HG03196 (cell line): ENCODE data around the gene KIF23.

Source experiments
- ATAC-seq: cut with Tn5 transposase; IDR thresholded peaks from one replicate; pipeline ENCODE4 v1.9.1; 2021; ENCODE audit not compliant: unreplicated experiment

The KIF23 gene

DNA sequence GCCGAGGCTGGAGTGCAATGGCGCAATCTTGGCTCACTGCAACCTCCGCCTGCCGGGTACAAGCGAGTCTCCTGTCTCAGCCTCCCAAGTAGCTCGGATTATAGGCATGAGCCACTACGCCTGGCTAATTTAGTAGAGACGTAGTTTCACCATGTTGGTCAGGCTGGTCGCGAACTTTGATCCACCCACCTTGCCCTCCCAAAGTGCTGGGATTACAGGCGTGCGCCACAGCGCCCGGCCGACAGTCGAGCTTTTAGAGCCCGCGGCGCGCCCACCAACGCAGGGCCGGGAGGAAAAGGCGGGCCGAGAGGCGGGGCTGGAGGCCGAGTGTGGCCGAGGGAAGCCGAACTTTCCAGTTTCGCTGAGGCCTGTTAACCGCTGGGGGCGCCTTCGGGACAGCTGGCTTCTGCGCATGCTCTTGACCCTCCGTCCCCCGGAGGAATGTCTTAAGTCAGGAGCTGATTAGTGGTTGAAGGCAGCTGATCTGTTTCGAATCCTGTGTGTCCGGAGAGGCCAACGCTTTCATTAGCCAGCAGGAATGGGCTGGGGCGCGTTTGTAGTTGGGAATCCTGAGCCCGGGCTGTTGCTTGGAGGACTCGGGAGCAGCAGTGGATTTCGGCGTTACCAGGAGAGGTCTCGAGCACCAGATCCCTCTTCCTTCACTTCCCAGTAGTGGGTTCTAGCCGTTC, 48.5 kb downstream of the KIF23 start:
- ATAC-seq, result peak; percentile 81

DNA sequence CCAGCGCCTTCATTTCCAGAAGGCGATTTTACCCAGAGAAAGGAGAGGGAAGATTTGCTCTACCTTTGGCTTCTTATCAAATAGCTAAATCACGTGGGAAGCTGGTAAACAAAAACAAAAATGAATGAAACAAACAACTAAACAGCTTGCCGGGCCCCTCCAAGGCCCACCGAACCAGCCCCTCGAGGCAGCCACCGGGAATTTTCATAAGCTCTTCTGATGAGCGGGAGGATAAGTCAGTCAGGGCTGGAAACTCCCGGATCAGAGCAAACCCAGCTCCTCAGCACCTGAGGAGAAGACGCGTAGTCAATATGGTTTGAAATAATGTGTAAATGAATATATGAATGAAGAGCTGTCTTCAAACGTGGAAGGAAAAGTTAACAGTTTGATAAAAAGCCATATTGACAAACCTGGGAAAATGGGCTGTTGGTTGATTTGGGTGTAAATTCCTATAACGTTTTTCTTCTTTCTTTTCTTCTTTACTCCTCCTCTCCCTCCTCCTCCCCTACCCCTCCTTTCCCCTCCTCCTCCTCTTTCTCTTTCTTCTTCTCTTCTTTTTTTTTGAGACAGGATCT, 49.1 kb downstream of the KIF23 start:
- ATAC-seq, result no peak

DNA sequence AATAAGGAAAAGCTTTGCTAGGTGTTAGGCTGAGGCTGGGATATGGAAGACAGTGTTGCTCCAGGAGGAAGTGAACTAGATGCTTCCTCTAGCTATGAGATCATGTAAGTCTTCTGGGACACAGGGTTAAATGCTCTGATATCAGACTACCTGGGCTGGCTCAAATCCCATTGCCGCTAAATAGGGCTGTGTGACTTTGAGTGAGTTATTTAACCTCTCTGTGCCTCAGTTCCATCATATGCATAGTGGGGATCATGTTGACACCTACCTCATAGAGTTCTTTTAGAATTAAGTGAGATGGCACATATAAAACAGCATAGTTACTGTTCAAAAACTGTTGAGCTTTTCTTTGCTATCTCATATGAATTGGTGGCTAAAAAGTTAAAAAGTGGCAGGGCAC, 51.1 kb downstream of the KIF23 start:
- ATAC-seq, result no peak

DNA sequence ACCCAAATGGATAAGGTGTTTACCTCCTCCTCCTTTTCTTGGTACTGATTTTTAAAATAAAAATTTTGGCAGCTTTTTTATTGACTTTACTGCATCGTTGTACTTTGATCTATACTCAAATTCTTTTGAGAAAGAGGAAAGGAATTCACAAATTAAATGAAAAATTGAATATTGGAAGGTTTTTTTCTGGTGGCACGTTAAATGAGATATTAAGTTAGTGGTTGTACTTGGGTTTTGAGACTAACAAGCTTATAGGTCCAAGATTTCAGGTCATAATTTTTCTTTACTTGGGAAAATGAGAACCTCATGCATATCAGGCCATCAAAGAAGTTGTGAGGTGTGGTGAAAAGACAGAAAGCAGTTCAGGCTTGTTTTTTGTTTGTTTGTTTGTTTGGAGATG, 52.6 kb downstream of the KIF23 start:
- no peak for ATAC-seq

DNA sequence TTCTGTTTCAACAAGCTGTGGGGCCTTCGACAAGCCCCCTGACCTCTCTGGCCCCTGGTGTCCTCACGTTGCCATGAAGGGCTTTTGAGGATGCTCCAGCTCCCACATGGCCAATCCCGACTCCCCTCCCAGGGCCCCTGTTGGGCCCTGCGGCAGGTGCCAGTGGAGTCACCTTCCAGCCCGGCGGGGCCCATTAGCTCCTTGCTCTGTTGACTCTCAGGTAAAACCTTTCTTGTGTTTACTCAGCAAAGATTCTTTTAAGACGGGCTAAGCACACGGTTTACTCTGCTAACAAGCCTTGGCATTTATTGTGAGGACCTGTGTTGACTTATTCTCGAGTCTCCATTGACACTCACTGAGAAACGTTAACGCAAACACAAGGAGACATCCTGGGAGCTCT, 53.5 kb downstream of the KIF23 start:
- ATAC-seq, result no peak

DNA sequence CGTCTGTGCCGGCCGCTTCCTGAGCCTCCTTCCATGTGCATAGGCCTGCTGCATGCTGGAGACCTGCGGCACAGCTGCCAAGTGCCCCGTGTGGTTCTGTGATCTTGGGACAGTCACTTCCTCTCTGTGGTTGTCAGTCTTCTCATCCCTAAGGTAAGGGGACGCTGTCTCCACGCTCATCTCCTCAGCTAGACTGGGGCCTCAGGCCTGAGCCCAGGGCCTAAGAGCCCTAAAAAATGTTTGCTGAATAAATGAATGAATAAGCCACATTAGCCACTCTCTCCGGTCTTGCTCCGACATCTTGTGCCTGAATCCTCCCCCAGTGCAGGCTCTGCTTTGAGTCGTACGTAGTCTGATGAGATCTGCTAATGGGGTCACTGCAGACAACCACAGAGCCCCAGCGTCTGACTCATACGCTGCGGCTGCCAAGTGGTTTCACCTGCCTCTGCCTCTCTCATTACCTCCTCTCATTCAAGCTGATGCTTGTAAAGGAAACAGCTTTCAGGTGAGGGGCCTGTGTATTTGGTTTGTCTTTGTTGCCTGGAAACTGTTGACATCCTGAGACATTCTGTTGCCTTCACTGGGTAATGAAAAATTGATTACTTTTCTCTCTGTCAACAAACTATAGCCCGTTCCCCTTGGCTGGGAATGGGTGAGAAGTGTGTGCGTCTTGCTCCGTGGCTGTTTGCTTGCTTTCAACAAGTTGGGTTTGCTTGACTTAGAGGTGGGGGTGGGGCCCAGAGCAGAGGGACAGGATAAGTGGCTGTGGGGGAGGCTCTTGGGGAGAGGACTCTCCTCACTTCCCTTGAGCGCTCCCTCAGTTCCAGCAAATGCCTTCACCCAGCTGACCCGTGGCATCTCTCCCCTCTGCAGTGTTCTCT, 54.3 kb downstream of the KIF23 start:
- no peak for ATAC-seq

DNA sequence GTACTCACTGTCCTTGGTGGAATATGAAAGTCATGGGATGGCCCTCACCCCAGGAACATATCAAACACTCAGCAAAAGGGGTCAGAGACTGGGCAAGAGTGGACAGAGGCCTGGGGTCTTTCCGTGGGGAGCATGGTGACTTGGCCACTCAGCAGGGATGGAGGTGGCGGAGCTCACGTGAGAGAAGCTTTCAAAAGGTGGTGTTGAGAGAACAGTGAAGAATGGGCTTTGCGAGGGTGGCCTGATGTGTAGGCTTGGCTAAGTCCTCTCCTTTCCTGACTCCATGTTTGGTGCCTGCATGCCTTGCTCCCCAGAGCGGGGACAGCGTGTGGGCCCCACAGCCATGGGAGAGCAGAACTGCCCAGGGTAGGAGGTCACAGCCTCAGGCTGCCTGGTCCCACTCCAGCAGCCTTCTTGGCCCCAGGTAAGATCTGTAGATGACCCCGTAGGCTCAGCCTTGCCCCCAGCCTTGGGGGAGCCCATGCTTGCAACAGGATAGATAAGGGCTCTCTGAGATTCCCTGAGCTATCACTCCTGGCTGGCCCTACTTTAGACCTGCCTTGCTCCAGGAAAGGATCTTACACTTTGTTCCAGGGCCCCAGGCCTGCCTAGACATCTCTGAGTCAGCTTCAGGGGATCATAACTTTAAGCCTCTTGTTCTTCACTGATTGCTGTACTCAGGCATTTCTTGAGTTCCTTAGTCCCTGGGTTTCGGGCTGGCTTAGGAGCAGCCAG, 55.5 kb downstream of the KIF23 start:
- ATAC-seq, result no peak

DNA sequence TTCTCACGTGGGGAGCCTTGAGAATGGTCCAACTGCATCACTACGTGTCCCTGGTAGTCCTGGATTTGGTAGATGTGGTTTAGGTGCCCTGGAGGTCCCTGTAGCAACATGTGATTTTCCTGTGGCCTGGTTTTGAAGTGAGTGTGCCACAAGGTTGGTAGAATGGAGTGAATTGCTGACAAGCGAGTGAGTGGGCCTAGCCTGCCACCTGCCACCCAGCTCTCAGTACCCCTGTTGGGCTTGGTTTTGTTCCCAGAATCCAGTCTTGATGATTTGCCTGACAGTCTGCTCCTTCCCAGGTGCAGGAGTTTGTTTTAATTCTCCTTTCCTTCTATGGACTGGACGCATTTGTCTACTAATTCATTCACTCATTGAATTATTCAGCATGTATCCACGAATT, 57.9 kb downstream of the KIF23 start:
- ATAC-seq, result no peak

DNA sequence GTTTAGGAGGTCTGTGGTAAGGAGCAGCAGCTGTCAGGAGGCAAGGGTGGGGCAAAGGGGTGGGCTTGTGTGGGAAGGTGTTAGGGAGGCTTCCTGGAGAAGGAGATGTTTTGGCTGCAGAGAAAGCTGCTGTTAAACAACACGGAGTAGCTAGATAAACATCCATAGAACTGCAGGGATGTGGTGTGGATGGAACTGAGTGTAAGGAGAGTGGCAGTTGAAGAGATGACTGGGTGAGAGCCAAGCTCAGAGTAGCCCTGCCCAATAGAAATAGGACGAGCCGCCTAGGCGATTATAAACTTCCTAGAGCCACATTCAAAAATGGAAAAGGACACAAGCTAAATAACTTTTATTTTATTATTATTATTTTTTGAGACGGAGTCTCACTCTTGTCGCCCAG, 58.4 kb downstream of the KIF23 start:
- ATAC-seq, result no peak

DNA sequence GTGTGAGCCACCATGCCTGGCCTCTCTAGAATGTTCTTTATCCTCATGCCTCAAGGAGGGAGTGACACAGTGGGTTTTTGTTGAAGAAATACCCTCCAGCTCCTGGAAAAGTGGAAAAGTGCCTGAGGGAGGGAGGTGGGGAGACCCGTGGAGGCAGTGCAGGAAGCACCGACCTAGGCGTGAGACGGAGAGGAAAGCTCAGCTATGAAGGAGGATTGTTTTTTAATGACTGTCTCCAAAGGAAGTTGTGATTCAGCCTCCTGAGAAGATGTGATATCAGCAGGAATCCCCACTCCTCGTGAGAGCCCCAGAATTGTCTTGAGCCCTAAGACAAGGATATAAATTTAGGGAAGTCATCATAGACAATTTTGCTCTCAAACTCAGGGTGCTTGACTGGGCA, 60.1 kb downstream of the KIF23 start:
- no peak for ATAC-seq

DNA sequence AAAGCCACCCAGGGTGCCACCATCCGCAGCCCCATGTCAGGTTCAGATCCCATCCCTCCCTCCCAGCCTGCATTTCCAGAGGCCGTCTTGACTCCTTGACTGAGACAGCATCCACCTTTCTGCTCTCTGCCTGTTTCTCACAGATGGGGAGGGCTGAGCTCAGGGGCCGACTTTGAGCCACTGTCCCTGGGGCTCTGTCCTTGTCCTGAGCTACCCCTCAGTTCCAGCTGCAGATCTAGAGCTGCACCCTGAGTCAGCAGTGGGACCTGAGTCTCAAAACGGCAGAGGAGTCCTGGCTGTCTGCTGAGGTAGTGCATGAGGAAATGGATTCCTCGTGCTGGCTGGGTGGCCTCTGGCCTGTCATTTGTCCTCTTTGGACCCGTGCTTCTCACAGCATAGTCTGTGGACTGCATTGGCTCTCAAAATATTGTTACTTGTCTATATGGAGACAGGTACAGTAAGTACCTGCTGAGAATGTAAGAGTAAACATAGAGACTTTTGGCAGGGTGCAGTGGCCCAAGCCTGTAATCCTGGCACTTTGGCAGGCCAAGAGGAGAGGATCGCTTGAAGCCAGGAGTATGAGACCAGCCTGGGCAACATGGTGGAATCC, 60.8 kb downstream of the KIF23 start:
- ATAC-seq, result no peak

DNA sequence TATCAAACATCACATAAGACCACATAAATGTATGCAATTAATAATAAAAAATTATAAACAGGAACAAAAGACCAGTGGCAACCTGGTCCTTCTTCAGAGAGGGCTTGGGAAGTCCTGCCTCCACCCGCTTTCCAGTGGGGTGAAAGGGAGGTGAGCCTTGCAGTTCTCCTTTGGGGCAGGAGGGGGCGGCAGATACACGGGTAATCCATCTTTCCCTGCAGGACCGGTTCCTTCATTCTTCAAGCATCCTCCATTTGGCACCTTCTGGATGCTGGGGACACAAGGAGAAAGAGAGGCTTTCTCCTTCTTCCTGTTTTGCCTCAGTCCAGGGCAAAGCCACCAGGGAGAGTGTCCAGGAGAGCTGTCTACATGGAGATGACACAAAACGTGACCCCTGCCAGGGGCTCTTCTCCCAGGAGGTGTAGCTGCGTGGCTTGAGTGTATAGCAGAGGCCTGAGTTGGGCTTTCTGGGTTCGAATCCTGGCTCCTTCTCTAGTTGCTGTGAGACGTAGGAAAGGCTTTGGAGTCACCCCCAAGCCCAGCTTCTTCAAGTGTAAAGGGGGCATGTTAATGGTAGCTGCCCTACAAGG, 61.7 kb downstream of the KIF23 start:
- ATAC-seq, result no peak

DNA sequence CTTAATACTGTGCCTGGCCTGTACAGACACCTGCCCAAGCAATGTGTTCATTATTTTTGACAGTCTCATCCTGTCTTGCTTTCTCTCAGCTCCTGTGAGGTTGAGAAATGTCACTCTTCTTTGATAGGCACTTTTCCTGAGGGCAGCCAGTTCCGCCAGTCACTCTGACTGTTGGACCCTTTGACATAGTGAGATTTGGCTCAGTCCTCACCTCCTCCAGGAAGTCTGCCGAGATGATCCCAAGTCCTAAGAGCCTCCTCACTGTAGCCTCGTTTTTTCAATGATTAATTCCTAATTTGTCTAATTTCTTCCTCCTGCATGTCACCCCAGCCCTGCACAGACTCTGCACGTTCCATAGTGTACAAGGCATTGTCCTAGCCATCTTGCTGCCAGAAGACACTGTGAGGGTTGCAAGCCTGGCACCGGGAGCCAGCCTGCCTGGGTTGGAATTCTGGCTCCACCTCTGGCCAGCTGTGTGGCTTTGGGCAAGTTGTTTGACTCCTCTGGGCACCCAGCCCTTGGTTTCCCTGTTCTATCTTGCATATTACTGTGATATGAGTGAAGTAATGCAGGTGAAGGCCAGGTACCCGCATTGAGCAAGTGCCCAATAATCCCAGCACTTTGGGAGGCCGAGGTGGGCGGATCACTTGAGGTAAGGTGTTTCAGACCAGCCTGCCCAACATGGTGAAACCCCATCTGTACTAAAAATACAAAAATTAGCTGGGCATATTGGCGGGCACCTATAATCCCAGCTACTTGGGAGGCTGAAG, 62.7 kb downstream of the KIF23 start:
- no peak for ATAC-seq

DNA sequence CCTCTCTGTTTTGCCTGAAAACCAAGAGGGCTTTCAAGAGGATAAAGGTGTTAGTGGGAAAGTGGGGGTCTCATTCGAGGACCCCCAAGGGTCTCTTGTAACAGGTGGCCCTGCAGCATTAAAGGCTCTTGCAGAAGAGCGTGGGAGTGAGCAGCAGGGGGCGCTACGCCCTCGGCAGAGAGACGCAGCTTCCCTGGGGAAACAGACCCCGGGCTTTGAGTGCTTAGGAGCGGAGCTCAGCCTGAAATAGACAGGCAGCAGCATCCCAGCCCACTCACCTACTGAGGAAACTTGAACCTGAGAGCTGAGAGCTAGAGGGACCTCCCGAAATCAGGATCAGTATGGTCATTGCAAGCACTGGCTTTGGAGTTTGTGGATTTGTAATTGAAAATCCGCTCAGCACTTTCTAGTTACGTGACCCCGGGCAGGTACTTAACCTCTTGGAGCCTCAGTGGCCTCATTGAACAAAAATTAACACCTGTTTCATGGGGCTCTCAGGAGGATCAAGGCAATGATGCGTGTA, 64.2 kb downstream of the KIF23 start:
- no peak for ATAC-seq

DNA sequence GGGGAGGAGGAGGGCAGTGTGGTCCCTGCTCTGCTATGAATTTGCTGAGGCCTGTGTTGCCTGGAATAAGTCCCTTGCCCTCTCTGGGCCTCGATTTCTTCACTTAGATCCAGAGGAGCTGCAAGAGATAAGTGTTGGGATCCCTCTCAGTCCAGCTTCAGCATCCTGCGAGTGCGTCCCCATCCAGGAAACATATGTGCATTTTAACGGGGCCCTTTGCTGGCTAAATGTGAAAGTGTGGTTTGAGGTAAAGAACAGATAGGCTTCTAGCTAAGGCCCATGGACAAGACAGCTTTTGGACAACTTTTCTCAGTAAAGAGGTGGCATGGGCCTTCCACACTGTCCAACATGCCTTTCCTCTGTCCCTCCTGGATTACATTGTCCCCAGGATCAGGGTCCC, 64.9 kb downstream of the KIF23 start:
- ATAC-seq, result no peak

DNA sequence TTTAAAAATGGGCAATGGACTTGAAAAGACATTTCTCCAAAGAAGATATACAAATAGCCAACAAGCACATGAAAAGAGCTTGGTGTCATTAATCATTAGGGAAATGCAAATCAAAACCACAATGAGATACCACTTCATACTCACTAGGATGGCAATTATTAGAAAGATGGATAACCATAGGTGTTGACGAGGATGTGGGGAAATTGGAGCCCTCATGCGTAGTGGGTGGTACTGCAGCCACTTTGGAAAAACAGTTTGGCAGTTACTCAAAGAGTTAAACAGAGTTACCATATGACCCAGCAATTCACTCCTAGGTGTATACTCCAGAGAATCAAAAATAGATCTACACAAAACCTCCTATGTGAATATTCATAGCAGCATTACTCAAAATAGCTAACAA, 65.8 kb downstream of the KIF23 start:
- no peak for ATAC-seq

DNA sequence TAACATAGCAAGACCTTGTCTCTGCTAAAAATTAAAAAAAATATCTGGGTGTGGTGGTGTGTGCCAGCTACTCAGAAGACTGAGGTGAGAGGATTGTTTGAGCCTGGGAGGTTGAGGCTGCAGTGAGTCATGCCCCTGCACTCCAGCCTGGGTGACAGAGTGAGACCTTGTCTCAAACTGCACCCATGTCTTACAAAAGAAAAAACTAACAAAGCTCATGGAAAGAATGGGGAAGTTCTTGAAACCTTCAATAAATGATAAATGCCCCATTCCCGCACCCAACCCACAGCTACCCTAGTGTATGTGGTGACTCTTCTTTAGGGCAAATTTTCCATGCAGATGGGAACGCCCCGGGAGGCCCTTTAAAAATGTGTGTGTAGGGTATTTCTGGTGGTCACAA, 66.8 kb downstream of the KIF23 start:
- ATAC-seq, result no peak

DNA sequence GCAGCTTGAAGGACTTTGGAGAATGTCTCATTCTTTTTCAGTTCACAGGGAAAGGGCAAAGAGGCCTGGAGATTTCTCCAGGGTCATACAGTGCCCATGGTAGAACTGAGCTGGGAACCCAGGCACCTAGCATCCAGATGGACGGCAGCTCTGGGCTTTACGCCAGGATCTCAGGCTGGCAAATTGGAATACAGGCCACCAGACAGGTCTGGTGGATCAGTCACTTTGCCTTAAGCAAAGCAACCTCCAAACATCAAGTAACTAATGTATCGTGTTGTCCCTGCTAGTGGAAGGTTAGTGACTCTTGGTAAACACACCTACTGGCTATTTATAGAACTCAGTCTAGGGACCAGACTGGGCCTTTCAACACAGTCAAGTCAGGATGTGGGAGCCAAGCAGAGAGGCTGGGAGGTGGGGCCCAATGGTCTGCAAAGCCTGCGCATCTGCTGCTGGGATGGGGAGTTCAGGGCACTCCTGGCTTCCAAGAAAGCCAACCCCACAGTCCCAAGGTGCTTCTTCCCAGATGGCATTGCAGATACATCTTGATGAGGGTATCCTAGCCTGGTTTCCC, 68.6 kb downstream of the KIF23 start:
- no peak for ATAC-seq

DNA sequence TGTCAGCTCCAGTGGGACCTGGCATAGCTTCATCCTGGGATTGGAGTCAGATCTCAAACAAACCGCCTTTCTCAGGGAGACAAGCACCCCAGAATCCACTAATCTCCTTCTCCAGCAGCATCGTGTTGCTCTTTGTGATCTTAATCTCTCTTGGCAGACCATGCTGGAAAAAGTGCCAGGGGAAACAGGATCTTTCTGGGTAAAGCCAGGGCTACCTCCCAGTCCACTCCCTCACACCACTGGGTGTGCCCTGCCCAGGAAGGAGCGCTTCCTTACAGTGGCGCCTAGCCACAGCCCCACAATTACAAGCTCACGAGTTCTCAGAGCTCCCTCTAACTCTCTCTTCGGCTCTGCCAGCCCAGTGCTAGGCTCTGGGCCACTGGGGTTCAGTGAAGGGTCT, 70.7 kb downstream of the KIF23 start:
- ATAC-seq, result no peak
